GM12872 (cell line): ENCODE results near the gene FAM162A.

ENCODE experiments used
- CTCF ChIP-seq: IDR thresholded peaks from 3 replicates; pipeline ENCODE4 v1.5.1; 2011; ENCODE audit warnings: low read depth, mild to moderate bottlenecking, low read length, moderate library complexity; ENCODE audit not compliant: insufficient read depth

FAM162A gene

GRCh38 chr3:122430371-122430770 lies 46.4 kb downstream of the FAM162A start:
- TF ChIP-seq CTCF: no peak

- TF ChIP-seq CTCF: no peak
These were observed 52.0 kb downstream of the FAM162A start for GRCh38 chr3:122435950-122436349.

GRCh38 chr3:122443090-122443489 lies 59.1 kb downstream of the FAM162A start:
- no peak for TF ChIP-seq CTCF

- TF ChIP-seq CTCF: no peak
These were observed 67.4 kb downstream of the FAM162A start for GRCh38 chr3:122451371-122451770.

- TF ChIP-seq CTCF: no peak
These were observed 72.1 kb downstream of the FAM162A start for GRCh38 chr3:122456074-122456473.

- TF ChIP-seq CTCF: no peak
These were observed 73.7 kb downstream of the FAM162A start for GRCh38 chr3:122457706-122458105.

GRCh38 chr3:122458992-122459391 lies 75.0 kb downstream of the FAM162A start:
- peak; percentile 23; the same call in 1 of the 3 replicates for TF ChIP-seq CTCF

GRCh38 chr3:122461806-122462205 lies 77.8 kb downstream of the FAM162A start:
- no peak for TF ChIP-seq CTCF
